Activated CD4-positive, CD25-positive, alpha-beta regulatory T cell treated with anti-CD3 and anti-CD28 coated beads, Interleukin-2, amount 50 U/mL, for 72 hours (primary cell): ENCODE data around the gene TMEM61.

ENCODE experiments used
- DNase-seq: peaks from one replicate; pipeline ENCODE4 v3.0.0; 2021

TMEM61 gene

DNA sequence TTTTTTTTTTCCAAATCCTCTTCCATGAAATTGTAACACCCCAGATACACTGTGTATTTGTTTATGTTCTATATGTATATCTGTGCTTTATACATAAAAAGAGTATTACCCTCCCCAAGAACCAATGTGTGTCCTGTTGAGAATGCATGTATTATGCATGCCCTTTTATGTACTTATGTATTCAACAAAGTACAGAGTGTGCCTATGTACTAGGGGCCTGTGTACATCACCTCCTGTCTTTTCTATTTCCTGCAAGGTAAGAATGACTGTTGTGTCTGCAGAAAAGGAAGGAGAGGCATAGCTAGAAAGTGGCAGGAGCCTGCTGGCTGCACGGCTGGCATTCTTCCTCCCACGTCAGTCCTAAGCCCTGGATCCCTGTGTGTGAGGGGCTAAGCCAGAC, 7.0 kb downstream of the TMEM61 start:
- no peak for DNase-seq

DNA sequence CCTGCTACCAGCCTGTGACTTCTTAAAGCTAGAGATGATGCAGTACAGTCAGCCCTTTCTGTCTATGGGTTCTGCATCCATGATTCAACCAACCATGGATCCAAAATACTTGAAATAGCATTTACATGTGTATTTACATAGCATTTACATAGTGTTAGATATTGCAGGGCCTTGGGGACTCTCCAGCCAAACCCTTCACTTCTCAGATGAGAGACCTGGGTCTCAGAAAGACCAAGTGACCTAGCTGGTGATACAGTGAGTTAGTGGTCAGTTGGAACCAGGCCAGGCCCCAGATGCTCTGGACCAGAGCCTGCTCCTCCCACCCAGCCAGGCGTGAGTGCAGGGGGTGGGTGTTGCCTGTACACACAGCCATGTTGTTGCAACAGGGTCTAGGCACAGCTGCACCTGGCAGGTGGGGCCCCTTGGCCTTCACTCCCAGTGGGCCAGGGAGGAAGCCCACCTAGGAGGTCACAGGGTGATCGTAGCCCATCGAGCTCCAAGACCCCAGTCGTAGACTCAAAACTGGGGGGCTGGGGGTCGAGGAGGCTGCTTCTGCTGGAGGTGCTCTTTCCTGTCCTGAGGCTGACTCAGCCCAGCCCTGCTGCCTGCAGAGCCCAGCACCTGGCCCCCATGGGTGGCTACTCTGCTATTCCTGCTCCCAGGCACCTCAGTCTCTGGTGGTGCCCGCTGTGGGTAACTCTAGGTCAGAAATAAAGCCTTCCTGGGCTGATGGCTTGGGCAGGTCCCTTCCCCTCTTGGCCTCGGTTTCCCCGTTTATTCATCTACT, 7.7 kb downstream of the TMEM61 start:
- DNase-seq: no peak

DNA sequence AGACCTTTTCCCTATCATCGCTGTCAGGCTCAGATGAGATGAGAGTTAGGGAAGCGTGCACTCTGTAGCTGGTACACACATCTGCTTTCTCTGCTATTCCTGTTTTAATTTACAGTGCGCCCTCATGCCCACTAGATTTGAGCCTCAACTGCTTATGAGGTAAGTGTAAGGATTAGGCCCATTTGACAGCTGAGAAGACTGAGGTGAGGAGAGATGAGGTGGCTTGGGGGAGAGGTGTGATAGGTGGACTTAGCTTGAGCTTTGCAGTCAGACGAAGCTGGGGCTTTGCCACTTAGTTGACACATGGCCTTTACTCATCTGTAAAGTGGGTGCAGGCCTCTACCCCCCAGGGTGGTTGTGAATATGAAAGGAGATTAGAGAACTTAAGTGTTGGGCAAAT, 8.5 kb downstream of the TMEM61 start:
- no peak for DNase-seq

DNA sequence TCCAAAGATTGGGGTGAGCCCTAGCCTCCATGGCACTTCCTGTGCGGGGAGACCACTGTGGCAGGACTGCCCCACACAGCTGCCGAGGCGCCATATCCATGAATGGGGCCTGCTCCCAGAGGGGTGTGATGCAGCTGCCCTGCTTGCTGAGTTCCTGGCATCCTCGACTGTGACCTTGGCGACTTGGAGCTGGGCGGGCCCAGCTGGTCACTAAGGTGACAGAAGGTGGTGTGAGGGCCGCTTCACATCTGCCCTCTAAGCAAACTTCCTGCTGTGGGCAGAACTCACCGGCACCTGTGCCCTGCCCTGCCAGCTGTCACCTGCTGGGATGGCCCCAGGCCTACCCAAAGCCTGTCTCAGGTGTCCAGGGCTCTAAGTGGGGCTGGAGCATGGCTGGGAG, 9.0 kb downstream of the TMEM61 start:
- no peak for DNase-seq

DNA sequence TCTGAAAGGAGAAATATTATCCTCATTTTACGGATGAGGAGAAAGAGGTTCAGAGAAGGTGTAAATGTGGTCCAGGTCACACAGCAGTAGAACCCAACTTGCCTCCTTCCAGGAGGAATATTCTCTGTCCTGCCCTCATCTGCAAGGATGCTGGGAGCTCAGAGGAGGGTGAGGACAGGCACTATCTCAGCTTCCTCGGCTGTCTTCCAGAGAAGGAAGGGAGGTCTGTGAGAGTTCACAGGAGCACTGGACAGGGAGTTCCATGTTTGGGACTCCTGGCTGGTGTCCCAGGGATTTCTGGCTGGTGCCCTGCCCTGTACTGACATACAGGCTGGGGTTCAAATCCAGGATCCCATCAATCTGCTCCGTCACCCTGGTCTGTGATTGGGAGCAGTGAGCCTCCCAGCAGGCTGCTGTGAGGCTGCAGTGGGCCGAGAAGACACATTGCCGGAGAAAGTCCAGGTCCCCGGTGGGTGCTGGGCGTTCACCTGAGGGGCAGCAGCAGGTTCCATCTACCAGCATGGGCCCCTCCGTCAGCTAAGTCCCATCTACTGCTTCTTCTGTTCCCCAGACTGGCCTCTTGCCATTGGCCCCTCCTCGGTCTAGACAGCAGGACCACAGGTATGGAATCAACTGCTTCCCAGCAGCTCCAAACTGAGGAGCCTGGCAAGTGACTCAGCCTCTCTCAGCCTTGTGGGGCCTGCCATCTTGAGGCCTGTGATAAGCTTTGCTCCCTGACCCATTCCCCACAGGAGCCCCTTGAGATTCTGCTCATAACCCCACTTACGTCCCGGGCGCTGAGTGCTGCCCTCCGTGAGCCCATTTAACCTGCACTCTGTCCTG, 9.8 kb downstream of the TMEM61 start:
- DNase-seq: no peak

DNA sequence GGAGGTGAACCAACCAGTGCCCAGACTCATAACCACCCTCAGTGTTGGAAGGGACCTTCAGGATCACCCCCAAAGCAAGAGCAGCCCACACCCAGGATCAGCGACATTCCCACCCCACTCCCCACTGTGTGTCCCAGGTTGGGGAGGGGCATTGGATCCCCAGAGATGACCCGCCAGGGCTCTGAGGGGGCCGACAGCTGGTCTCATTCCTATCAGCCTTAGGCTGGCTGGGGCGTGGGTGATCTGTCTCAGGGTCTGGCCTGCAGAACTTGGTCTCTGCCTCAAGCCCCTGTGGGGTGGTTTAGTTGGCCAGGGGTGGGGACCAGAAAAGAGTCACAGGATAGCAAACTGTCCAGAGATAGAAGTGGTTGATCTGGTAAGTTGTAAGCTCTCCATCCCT, 10.5 kb downstream of the TMEM61 start:
- no peak for DNase-seq

DNA sequence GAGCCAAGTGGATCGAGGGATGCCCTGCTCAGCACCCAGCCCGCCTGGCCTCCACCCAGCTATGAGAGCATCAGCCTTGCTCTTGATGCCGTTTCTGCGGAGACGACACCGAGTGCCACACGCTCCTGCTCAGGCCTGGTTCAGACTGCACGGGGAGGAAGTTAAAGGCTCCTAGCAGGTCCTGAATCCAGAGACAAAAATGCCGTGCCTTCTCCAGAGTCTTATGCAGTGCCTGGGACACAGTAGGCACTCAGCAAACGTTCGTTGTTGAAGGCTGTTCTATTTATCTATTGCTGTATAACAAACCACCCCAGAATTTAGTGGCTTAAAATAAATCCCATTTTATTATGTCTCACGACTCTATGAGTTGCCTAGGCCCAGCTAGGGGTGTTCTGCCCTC, 11.5 kb downstream of the TMEM61 start:
- no peak for DNase-seq

DNA sequence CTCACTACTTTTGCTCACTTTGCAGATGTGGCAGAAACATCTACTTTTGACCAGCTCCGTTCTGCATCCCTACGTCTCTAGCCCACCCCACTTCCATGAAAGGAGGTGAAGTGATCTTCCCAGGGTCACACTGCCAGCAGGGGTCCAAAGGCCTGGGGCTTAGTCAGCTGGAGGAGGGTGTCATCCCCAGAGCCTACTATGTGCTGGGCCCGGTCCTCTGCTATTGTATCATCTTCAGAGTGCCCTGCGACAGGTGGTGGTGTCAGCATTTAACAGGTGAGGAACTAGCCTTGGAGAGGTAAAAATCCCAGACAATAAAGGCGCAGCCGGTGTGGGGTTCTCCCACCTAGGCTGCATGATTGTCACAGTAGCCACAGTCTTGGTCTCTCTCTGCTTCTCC, 12.7 kb downstream of the TMEM61 start:
- no peak for DNase-seq

DNA sequence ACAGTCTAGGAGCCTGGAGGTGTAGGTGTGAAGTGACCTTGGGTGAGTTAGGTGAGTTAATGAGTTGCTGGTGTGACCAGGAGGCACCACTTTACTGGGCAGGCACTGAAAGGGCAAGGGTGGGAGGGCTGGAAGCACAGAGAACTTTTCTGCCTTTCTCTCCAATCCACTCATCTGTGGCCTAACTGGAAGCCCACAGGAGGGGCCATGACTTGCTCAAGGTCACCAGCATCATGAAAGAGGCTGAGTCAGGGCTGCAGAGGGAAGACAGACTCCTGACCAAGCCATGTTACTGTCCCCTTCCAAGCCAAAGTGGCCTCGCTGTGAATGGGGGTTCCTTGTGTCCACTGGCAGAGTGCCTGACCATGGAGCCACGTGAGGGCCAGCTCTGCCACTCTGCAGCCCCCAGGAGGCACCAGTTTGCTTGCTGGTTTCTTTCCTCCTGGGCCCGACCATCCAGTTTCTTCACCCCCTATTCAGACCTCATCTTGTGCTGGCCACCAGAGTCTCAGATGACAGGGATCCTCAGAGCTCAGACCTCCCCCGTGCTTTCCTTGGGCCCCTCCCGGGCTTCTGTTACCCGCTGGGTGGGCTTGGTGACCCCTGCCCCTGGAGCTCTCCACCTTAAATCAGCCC, 14.0 kb downstream of the TMEM61 start:
- DNase-seq: no peak

DNA sequence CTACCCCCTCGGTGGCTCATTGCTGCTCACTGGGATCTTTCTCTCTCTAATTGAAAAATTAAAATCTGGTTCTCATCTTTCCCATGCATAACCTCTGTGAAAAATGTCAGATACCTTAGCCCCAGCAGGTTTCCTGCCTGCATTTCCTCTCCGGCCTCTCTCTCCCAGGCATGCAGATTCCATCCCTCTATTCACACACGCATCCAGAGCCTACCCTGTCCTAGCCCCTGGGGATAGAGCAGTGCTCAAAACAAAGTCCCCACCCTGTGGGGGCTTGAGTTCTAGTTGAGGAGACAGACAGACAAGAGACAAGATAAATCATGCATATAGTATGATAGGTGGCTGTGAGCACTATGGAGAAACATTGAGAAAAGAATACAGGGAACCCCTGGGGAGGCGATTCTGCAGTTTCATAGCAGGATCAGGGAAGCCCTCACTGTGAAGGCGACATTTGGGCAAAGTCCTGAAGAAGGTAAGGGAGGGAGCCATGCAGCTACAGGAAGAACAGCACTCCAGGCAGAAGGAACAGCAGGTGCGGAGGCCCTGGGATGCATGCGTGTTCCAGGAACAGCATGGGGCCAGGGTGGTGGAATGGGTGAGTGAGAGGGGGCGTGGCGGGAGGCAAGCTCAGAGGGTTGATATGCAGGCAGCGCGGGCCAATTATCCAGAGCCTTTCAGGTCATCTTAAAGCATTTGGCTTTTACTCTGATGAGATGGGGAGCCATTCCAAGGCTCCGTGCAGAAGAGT, 14.8 kb downstream of the TMEM61 start:
- DNase-seq: no peak

DNA sequence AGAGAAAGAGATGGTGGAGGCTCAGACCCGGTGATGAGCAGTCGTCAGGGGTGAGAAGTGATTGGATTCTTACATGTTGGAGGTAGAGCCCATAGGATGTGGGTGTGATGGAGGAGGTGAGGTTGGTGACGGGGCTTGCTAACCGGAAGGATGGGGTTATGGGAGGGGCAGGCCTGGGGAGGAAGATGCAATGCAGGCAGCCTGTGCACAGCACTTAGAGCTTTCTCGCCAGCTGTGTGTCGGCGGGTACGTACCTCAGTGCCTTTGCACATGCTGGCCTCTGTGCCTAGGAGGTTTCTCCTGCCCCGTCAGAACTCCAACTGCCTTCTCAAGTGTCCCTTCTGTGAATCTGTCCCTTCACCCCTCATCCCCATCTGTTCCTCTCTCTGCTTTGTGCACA, 15.4 kb downstream of the TMEM61 start:
- DNase-seq: no peak

DNA sequence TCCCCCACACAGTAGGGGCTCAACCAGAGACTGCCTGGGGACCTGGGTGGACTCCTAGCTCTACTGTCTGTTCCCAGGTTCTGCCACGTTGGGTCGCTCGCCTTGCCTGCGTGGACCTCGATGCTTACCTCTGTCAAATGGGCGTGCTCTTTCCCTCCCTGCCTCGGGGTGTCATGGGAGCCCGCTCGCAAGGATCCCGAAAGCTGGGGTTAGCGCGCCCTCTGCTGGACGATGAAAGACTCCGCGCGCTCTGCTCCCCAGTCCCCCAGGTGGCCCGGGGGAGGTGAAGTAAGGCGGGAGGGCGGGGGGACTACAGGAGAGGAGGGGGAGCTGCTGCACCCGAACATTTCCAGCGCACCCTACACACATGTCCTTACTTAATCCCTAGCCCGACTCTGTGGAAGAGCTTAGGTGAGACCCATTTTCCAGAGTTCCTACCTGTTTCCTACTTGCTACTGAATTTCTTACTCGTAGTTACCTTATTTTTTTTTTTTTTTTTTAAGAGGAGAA, 16.0 kb downstream of the TMEM61 start:
- peak; percentile 82 for DNase-seq

DNA sequence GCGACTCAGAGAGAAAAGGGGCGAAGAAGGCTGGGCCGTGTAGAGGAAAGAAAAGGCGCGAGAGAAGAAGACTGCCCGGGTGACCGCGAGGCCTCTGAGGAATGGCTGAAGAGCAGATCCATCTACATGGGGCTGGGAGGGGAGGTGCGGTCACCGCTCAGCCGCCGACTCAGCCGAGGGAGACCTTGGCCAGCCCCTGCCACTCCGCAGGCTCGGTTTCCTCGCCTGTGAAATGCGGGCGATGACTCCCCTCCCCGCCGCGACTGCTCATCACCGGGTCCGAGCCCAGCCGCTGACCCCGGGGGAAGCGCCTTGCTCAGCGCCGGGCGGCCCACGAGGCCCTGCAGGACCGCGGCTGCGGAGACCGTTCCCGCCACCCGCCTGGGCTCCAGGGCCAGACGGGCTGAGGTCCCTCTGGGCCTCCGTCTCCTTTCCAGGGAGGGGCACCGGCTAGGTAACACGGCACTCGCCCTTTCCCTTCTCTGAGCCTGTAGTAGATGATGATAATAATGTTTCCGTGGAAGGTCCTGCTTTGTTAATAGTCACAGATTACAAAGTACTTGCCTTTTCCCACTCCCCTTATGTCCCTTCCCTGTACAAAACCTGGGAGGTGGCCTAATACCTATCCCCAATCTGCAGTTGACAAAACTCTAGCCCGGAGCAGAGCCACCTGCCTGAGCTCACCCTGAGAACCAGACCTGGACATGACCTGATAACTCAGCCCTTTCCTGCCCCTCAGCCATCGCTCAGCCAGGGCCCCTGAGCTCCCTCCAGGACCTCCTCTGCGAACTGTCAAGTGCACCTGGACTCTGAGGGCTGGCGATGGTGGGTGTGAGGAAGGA, 16.7 kb downstream of the TMEM61 start:
- DNase-seq: no peak

DNA sequence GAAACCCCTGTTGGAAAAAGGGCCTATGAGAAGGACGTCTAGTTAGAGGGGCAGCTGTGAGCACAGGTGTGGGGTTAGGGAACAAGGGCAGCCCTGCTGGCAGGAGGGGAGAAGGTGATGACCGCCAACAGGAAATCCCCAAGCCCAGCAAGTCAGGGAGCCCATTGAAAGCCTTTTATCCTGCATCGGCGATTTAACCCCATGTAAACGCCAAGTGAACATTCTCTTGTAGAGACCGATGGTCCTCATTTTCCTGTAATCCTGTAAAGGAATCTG, 17.2 kb downstream of the TMEM61 start:
- no peak for DNase-seq

DNA sequence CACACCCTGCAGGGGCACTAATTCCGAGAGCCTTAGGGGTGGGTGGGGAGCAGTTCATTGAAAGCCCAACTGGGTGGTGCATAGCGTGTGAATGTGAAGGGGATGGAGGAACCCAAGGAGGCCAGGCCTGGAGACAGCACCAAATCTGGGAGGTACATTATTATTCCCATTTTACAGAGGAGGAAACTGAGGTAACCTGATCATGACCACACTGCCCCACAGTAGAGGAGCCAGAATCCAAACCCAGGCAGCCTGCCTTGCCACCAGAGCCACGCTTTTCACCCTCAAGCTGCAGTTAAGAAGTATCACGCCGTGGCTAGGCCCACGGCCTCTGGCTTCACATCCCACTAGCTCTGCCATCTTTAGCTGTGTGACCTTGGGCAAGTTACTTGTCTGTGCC, 17.7 kb downstream of the TMEM61 start:
- DNase-seq: no peak

DNA sequence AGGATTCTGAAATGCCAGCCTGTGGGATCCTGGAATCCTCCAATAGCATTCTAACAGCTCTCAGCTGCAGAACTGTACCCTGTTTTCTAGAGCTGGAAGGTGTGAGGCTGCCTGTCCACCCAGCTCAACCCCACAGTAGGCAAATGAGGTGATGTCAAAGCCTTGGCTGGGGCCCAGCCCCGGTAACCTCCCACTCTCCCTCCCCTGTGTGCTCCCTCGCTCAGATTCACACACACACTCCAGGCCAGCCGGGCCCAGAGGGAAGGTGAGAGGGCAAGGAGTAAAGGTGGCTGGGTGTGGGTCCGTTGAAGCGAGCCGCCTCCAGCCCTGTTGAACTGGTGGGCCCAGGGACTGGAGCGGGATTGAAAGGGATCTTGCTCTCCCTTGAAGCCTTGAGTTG, 18.2 kb downstream of the TMEM61 start, which contains the start of gene BSND:
TSS of gene BSND (plus strand) at position 257 of the 400 bp plus-strand sequence. CDS start 254 bp downstream, outside the sequence.
- no peak for DNase-seq

DNA sequence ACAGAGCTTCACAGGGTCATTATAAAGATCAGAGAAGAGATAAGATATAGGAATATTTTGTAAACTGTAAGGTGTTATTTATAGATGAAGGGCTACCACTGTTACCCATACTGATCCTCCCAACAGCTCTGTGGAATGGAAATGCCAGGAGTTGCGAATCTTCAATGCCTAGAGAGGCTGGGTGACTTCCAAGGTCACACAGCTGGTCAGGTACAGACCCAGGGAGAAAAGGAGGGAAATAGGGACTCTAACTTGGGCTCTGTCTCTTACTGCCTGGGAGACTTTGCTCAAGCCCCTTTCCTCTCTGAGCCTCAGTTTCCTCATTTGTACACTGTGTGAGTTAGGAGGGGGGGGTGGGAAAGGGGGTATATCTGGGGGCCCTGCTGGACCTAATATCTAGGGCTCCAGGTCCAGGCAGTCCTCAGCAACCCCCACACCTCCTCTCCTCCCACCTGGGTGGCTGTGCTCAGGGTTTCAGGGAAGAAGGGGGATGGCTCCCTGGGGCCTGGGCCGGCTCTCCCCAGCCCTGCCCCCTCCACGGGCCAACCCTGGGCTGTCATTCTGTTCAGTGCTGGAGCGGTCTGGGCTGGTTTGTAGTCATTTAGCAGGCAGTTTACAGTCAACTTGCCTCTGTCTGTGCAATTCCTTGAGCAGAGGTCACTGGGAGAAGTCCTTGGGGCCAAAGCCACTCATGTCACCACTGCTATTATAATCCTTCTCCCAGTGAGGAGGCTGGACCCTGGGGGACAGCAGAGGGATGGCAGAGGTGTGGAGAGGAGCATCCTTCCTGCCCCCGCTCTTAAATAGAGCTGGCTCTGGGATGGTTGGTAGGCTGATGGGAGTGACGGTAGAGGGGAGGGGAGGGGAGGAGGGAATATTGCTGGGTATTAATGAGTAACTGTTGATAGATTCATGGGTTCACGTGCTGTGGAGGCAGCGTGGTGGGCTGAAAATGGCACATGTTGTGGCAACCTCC, 20.0 kb downstream of the TMEM61 start:
- DNase-seq: no peak

DNA sequence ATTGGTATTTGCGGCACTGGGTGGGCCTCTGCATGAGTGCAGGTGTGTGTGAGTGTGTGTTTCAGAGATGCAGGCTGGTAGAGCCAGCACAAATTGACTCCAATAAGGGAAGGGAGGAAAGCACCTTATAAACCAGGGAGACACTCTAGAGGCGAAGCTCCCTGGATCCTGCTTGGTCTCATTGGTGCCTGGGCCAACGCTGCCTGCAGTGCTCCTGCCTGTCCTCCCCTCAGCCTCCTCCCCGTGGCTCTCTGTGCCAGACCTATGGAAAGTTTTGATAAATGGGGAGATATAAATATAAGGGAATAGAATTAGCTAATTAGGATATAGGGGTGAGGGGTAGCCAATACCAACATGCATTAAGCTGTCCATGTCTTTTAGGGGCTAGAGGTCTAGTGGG, 20.9 kb downstream of the TMEM61 start:
- no peak for DNase-seq

DNA sequence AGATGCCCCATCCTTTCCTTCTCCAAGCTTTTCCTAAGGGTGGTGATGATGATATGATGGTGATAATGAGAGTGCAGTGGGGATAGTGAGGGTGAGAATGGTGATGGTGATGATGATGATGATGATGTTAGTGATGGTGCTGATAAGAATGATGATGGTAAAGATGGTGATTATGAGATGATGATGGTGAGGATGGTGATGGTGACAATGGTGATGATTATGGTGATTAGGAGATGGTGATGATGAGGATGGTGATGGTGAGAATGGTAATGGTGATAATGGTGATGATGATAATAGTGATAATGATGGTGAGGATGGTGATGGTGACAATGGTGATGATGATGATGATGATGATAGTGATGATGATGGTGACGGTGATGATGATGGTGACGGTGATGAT, 22.3 kb downstream of the TMEM61 start:
- DNase-seq: no peak

DNA sequence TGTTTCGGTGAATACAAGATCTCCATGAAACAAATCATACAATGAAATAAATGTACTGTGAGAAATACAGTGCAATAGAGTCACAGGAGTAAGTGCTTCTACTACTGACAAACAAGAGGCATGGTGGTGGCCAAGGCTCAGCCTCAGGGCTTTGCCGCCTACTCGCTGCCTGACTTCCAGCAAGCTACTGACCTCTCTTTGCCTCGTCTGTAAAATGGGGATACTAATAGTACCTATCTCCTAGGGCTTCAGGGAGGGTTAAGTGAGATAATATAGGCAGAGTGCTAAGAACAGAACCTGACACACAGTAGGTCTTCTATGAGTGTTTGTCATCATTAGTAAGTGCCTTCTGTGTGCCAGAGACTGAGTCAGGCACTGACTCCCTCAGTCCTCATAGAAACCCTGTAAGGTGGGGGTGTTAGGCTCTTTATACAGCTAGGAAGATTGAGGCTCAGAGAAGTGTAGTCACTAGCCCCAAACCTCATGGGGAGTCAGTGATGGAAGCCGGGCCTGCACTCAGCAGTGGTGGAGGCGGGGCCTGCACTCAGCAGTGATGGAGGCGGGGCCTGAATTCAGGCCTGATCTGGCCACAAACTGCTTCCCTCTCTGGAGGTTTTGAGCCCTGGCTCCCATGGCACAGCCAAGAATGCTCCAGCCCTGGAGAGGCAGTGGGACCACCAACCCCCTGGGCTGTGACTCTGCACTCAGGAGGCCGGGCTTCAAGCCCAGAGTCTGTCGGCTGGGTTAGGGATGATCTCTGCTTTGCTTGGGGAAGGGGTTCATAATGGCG, 25.1 kb downstream of the TMEM61 start:
- DNase-seq: no peak
